Measurements from ENCODE around the gene ELMO1. TPM values are rescaled to one million over a fixed set of nuclear protein-coding genes. Genes with fewer than 3 reads are reported as not detected.

ELMO1 gene
- total and polyA plus RNA-seq, 12 donors = 7.5 to 46.8 (median 14.9) TPM

GRCh38 chr7:37353949-37354655 is 94.6 kb downstream of the ELMO1 start:
- no peaks in the 10 kb centered on the region for H3K9me3 ChIP-seq (replicated peaks in 1 of 3)
- H3K27ac ChIP-seq = peak overlapping the region in 3 of 5 donors; percentile 29 to 79 (median 63)
- no peak for TF ChIP-seq CTCF (IDR thresholded peaks at IDR 0.05)
- TF ChIP-seq POLR2A (IDR thresholded peaks at IDR 0.05) = no peak
- 59 to 82% (median 76%) methylated on average over 5 of the region's 5 CpGs for WGBS, 4 donors
- intact Hi-C loops (cut with DNase I) = no loop called here
- H3K4me3 ChIP-seq = no peak overlapping the region
- H3K36me3 ChIP-seq (replicated peaks in 1 of 2) = no peaks in the 10 kb centered on the region
- no peak for DNase-seq
- H3K4me1 ChIP-seq (replicated peaks in 1 of 2) = peaks cover 7 to 24% of the 10 kb centered on the region in 2 donors
- no peaks in the 10 kb centered on the region for H3K27me3 ChIP-seq

- intact Hi-C loops (cut with DNase I) = no loop called here
- peak in 2 of 7 donors; percentile 8 to 18 for DNase-seq
- Histone ChIP-seq H3K36me3 (replicated peaks in 1 of 2) (no peaks in the 10 kb centered on the region), H3K4me1 (replicated peaks in 1 of 2) (peaks cover 7 to 24% of the 10 kb centered on the region in 2 donors), H3K27ac (peak overlapping the region in 2 of 5 donors; percentile 63 to 79), H3K27me3 (no peaks in the 10 kb centered on the region), H3K9me3 (replicated peaks in 1 of 3) (no peaks in the 10 kb centered on the region), H3K4me3 (peak overlapping the region in 1 of 4 donors; percentile 38)
- WGBS, 4 donors = 72 to 81% (median 78%) methylated on average over 29 to 32 of the region's 32 CpGs
- TF ChIP-seq POLR2A (IDR thresholded peaks at IDR 0.05) (no peak), CTCF (IDR thresholded peaks at IDR 0.05) (peak in 3 of 6 experiments; percentile 8 to 27 (median 23))
These were observed 95.4 kb downstream of the ELMO1 start for GRCh38 chr7:37352974-37353948.

- no peak for TF ChIP-seq POLR2A (IDR thresholded peaks at IDR 0.05)
- no peak for TF ChIP-seq CTCF (IDR thresholded peaks at IDR 0.05)
- H3K9me3 ChIP-seq (replicated peaks in 1 of 3) = no peaks in the 10 kb centered on the region
- DNase-seq = no peak
- H3K27ac ChIP-seq = no peak overlapping the region
- no peak overlapping the region for H3K4me3 ChIP-seq
- H3K36me3 ChIP-seq (replicated peaks in 1 of 2) = no peaks in the 10 kb centered on the region
- no peaks in the 10 kb centered on the region for H3K27me3 ChIP-seq
- intact Hi-C loops (cut with DNase I) = no loop called here
- H3K4me1 ChIP-seq (replicated peaks in 1 of 2) = peaks cover 7 to 24% of the 10 kb centered on the region in 2 donors
- WGBS, 4 donors = 75 to 83% (median 77%) methylated on average over 13 of the region's 13 CpGs
These were observed 96.3 kb downstream of the ELMO1 start for GRCh38 chr7:37352251-37352880.

- intact Hi-C loops (cut with DNase I) = no loop called here
- peaks cover 7 to 24% of the 10 kb centered on the region in 2 donors for H3K4me1 ChIP-seq (replicated peaks in 1 of 2)
- no peak for DNase-seq
- no peak overlapping the region for H3K4me3 ChIP-seq
- no peaks in the 10 kb centered on the region for H3K27me3 ChIP-seq
- 86 to 95% (median 89%) methylated on average over 4 of the region's 4 CpGs for WGBS, 4 donors
- H3K9me3 ChIP-seq (replicated peaks in 1 of 3) = no peaks in the 10 kb centered on the region
- H3K27ac ChIP-seq = no peak overlapping the region
- H3K36me3 ChIP-seq (replicated peaks in 1 of 2) = no peaks in the 10 kb centered on the region
- no peak for TF ChIP-seq POLR2A (IDR thresholded peaks at IDR 0.05)
- TF ChIP-seq CTCF (IDR thresholded peaks at IDR 0.05) = no peak
These were observed 96.9 kb downstream of the ELMO1 start for GRCh38 chr7:37351716-37352115.

All from adrenal gland (tissue), 12 donors.